AG04449 (cell line): ENCODE data around the gene CCR9.

Source experiments
- CTCF ChIA-PET: fragments of 350-600 bp; formaldehyde crosslinking; extraction: SDS; loops from one replicate; lab custom pipeline; 2021; ENCODE audit warnings: antibody characterized with exemption; lab: Yijun Ruan, JAX
- POLR2A ChIA-PET: fragments of 400-600, 350-600 bp; formaldehyde crosslinking; extraction: SDS; loops from one replicate; lab custom pipeline; 2020; ENCODE audit warnings: antibody characterized with exemption, inconsistent platforms; lab: Yijun Ruan, JAX
- DNase-seq: peaks from one replicate; pipeline ENCODE4 v3.0.0-alpha.2; 2010; ENCODE audit warnings: low read depth, low spot score
- H3K4me3 ChIP-seq: 2 replicates; pipeline ENCODE4 v1.5.1; 2011; ENCODE audit warnings: low read depth, mild to moderate bottlenecking, control low read depth, low read length
- TF ChIP-seq, protein P1 (sequence below): IDR thresholded peaks from one replicate; pipeline ENCODE4 v1.5.1; 2011; ENCODE audit warnings: mild to moderate bottlenecking, moderate library complexity, low read length, control low read depth, inconsistent platforms; ENCODE audit not compliant: insufficient read depth; ENCODE audit errors: missing control alignments

Gene CCR9

DNA sequence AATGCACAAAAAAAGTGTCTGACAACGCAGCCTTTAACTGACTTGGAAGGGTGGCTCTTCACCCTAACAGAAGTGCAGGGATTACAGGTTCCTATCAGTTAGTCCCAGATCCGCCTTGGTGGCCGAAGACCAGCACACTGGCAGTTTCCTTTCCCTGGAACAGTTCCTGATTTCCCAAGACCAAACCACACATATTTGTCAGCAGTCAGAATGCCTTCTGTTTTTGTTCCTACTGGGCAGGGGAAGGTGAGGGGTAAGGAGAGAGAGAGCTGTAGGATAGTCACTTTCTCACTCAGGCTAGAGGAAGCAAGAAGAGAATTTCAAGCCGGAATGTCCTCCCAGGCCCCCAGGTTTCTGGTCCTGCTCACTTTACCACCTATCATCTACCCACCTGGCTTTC, 66.1 kb downstream of the CCR9 start:
- TF ChIP-seq, protein P1, sequence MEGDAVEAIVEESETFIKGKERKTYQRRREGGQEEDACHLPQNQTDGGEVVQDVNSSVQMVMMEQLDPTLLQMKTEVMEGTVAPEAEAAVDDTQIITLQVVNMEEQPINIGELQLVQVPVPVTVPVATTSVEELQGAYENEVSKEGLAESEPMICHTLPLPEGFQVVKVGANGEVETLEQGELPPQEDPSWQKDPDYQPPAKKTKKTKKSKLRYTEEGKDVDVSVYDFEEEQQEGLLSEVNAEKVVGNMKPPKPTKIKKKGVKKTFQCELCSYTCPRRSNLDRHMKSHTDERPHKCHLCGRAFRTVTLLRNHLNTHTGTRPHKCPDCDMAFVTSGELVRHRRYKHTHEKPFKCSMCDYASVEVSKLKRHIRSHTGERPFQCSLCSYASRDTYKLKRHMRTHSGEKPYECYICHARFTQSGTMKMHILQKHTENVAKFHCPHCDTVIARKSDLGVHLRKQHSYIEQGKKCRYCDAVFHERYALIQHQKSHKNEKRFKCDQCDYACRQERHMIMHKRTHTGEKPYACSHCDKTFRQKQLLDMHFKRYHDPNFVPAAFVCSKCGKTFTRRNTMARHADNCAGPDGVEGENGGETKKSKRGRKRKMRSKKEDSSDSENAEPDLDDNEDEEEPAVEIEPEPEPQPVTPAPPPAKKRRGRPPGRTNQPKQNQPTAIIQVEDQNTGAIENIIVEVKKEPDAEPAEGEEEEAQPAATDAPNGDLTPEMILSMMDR: no peak
- no peak for DNase-seq
- no peak overlapping the region for H3K4me3 ChIP-seq
- CTCF ChIA-PET: interaction anchor here (0.6 to 36.2 kb wide), 6 partner anchors 8 to 131 kb away, joined by 3 to 918 read pairs (median 3); no protein-coding TSS in a partner anchor
- POLR2A ChIA-PET: no interaction called here
